Right lobe of liver (tissue), 6 donors: Measurements from ENCODE around the gene GATA5. TPM values are rescaled to one million over a fixed set of nuclear protein-coding genes. Genes with fewer than 3 reads are reported as not detected.

Source experiments
- ATAC-seq, 4 donors: fragments of 200-7000 bp; cut with Tn5 transposase; one replicate each; pipeline ENCODE4 v1.9.1; 2020; ENCODE audit warnings: mild to moderate bottlenecking in 4 of 4, moderate library complexity in 4 of 4
- DNase-seq, 3 donors: peaks; one replicate each; pipeline ENCODE4 v3.0.0-alpha.2; 2020
- H3K27ac ChIP-seq, 3 donors: fragments of 200-600 bp; one replicate each; pipeline ENCODE4 v1.8.0; 2022
- H3K27me3 ChIP-seq, 2 donors: fragments of 200-600 bp; one replicate each; pipeline ENCODE4 v1.8.0; 2022
- H3K36me3 ChIP-seq, 4 donors: fragments of 200-600 bp; sonication (generic) in 1 of 4; one replicate each; pipeline versions ENCODE4 v1.5.1 to v1.8.0; 2017 to 2022; ENCODE audit warnings: control low read depth in 1 of 4
- H3K4me1 ChIP-seq, 4 donors: fragments of 200-600 bp; sonication (generic) in 1 of 4; one replicate each; pipeline versions ENCODE4 v1.5.1 to v1.8.0; 2017 to 2022; ENCODE audit warnings: control low read depth in 1 of 4
- H3K4me3 ChIP-seq, 3 donors: fragments of 200-600 bp; one replicate each; pipeline ENCODE4 v1.8.0; 2022
- H3K9me3 ChIP-seq, 4 donors: fragments of 200-600 bp; sonication (generic) in 1 of 4; one replicate each; pipeline versions ENCODE4 v1.5.1 to v1.8.0; 2017 to 2022; ENCODE audit warnings: control low read depth in 1 of 4
- CTCF ChIP-seq, 4 donors: fragments of 200-600 bp in 3 of 4; fragments of 450-650 bp in 1 of 4; IDR thresholded peaks; one replicate each; pipeline versions ENCODE4 v1.5.1 to v1.8.0; 2016 to 2022; ENCODE audit warnings: antibody characterized with exemption in 4 of 4, mild to moderate bottlenecking in 2 of 4
- POLR2A ChIP-seq: fragments of 450-650 bp; IDR thresholded peaks from one replicate; pipeline ENCODE4 v1.6.1; 2017; ENCODE audit warnings: antibody characterized with exemption, mild to moderate bottlenecking
- WGBS: methylation state at CpG from one replicate; pipeline ENCODE4 v1.1.6; 2018; ENCODE audit warnings: low coverage, low lambda C conversion rate; ENCODE audit not compliant: insufficient coverage; ENCODE audit errors: missing lambda C conversion rate; 5-methylcytosine and 5-hydroxymethylcytosine counted together
- intact Hi-C, 2 donors: fragments of 100-400 bp; cut with DNase I; formaldehyde crosslinking; loops; one replicate each; pipeline versions ENCODE4 v1.11.2 to v1.14.1; 2022
- total RNA-seq, 6 experiments: library from RNA; depleted of rRNA in 2 of 6; stranded (reverse); fragments of >200 nt in 2 of 6; fragmentation: NEBNext Ultra II Directional in 3 of 6; extraction: Animal tissue kit (Norgen Biotek cat#: 25700) in 3 of 6; gene quantifications; one replicate each; pipeline versions ENCODE4 v1.1.0 to v1.2.4, GENCODE V29; 2016 to 2023
- donor health status: DM: no; HTN: yes; CAD: no.
- donor health status: DM: no; HTN: no; CAD: no.
- donor health status: DM: no; HTN: no; CAD: no.
- donor health status: DM: no; HTN: yes; CAD: no.
- donor health status: DM: no; HTN: yes; CAD: no.

Gene GATA5
- total RNA-seq, 6 experiments from 2014 or later: 0.12 to 0.56 (median 0.26) TPM

- H3K4me1 ChIP-seq: no peaks in the 10 kb centered on the region
- H3K27me3 ChIP-seq: no peaks in the 10 kb centered on the region
- H3K36me3 ChIP-seq: no peaks in the 10 kb centered on the region
- WGBS: 21% methylated on average over 13 of the region's 41 CpGs
- ATAC-seq: no peak
- no peak overlapping the region for H3K27ac ChIP-seq
- H3K4me3 ChIP-seq: no peak overlapping the region
- H3K9me3 ChIP-seq: no peaks in the 10 kb centered on the region
- intact Hi-C loops: no loop called here
- no peak for TF ChIP-seq CTCF (IDR thresholded peaks at IDR 0.05)
- TF ChIP-seq POLR2A: no peak
- no peak for DNase-seq
These were observed 17.2 kb downstream of the GATA5 start for GRCh38 chr20:62458275-62459251.

- Histone ChIP-seq H3K27me3 (no peaks in the 10 kb centered on the region), H3K36me3 (no peaks in the 10 kb centered on the region), H3K4me1 (no peaks in the 10 kb centered on the region), H3K9me3 (no peaks in the 10 kb centered on the region), H3K27ac (no peak overlapping the region), H3K4me3 (no peak overlapping the region)
- intact Hi-C loops: no loop called here
- ATAC-seq (no peak), DNase-seq (no peak)
- TF ChIP-seq CTCF (IDR thresholded peaks at IDR 0.05) (no peak), POLR2A (no peak)
- WGBS: 54% methylated on average over 4 of the region's 20 CpGs
These were observed 18.0 kb downstream of the GATA5 start for GRCh38 chr20:62457831-62458230.

GRCh38 chr20:62457098-62457497 lies 18.7 kb downstream of the GATA5 start:
- H3K4me3 ChIP-seq: no peak overlapping the region
- WGBS: no CpG with 5 or more reads among the region's 17 CpGs
- ATAC-seq: no peak
- no peak for TF ChIP-seq CTCF (IDR thresholded peaks at IDR 0.05)
- no peak for DNase-seq
- no peaks in the 10 kb centered on the region for H3K27me3 ChIP-seq
- H3K27ac ChIP-seq: no peak overlapping the region
- H3K9me3 ChIP-seq: no peaks in the 10 kb centered on the region
- intact Hi-C loops: no loop called here
- no peaks in the 10 kb centered on the region for H3K4me1 ChIP-seq
- H3K36me3 ChIP-seq: no peaks in the 10 kb centered on the region

- DNase-seq: no peak
- no peak for TF ChIP-seq POLR2A
- no peak for TF ChIP-seq CTCF (IDR thresholded peaks at IDR 0.05)
- no peaks in the 10 kb centered on the region for H3K9me3 ChIP-seq
These were observed 19.9 kb downstream of the GATA5 start for GRCh38 chr20:62455929-62456328.

More at GRCh38 chr20:62455929-62456328, 19.9 kb downstream of the GATA5 start:
- no peaks in the 10 kb centered on the region for H3K36me3 ChIP-seq
- H3K4me3 ChIP-seq: no peak overlapping the region
- no peak overlapping the region for H3K27ac ChIP-seq
- intact Hi-C loops: no loop called here
- 57% methylated on average over 4 of the region's 15 CpGs for WGBS
- H3K27me3 ChIP-seq: no peaks in the 10 kb centered on the region
- H3K4me1 ChIP-seq: no peaks in the 10 kb centered on the region
- ATAC-seq: no peak
